OCI-LY7 (cell line): ENCODE data around the gene CLEC16A. TPM values are rescaled to one million over a fixed set of nuclear protein-coding genes. Genes with fewer than 3 reads are reported as not detected.

Source experiments
- BruUV-seq: library from RNA; stranded (reverse); fragments of 400-500 nt; replicated peaks from 2 replicates; lab custom pipeline; 2021; lab: Mats Ljungman, UMichigan
- CTCF ChIA-PET: fragments of 300-600 bp; sonication (Branson Sonifier 250); formaldehyde crosslinking; loops from one replicate; lab custom pipeline; 2022; ENCODE audit warnings: antibody characterized with exemption; ENCODE audit not compliant: unreplicated experiment; lab: Charles Lee
- POLR2A ChIA-PET: fragments of 300-600 bp; sonication (Branson Sonifier 250); formaldehyde crosslinking; loops from one replicate; lab custom pipeline; 2022; ENCODE audit warnings: antibody characterized with exemption; lab: Charles Lee
- DNase-seq: peaks from one replicate; pipeline ENCODE4 v3.0.0-alpha.2; 2015; ENCODE audit warnings: low spot score
- H2AFZ ChIP-seq: fragments of 200-600 bp; sonication (generic), shearing (Covaris generic); 2 replicates; pipeline ENCODE4 v1.6.1; 2014; ENCODE audit warnings: mild to moderate bottlenecking, antibody characterized with exemption, low read length, moderate library complexity
- H3K27ac ChIP-seq: fragments of 200-600 bp; sonication (generic); 2 replicates; pipeline ENCODE4 v1.5.1; 2014; ENCODE audit warnings: mixed run types, low read depth, mild to moderate bottlenecking, moderate library complexity, low read length, inconsistent platforms; ENCODE audit not compliant: poor library complexity, severe bottlenecking
- H3K36me3 ChIP-seq: fragments of 200-600 bp; sonication (generic); 2 replicates; pipeline ENCODE4 v1.6.1; 2014; ENCODE audit warnings: mild to moderate bottlenecking, antibody characterized with exemption, low read length, moderate library complexity, mixed read lengths; ENCODE audit not compliant: insufficient read depth
- H3K4me1 ChIP-seq: fragments of 200-600 bp; sonication (generic); 2 replicates; pipeline ENCODE4 v1.5.1; 2014; ENCODE audit warnings: mild to moderate bottlenecking, low read length; ENCODE audit not compliant: insufficient read depth, poor library complexity, severe bottlenecking
- H3K4me2 ChIP-seq: fragments of 200-600 bp; sonication (generic); 2 replicates; pipeline ENCODE4 v1.6.1; 2014; ENCODE audit warnings: mild to moderate bottlenecking, low read length
- H3K4me3 ChIP-seq: fragments of 200-600 bp; sonication (generic); 2 replicates; pipeline ENCODE4 v1.5.1; 2014; ENCODE audit warnings: mild to moderate bottlenecking, low read depth, low read length; ENCODE audit not compliant: poor library complexity, severe bottlenecking
- H3K79me2 ChIP-seq: fragments of 200-600 bp; sonication (generic); 2 replicates; pipeline ENCODE4 v1.6.1; 2016; ENCODE audit warnings: low read depth, mild to moderate bottlenecking, low read length, moderate library complexity, mixed read lengths; ENCODE audit not compliant: insufficient read depth
- H3K9me2 ChIP-seq: fragments of 200-600 bp; sonication (generic); 2 replicates; pipeline ENCODE4 v1.6.1; 2016; ENCODE audit warnings: mild to moderate bottlenecking, low read length, mixed read lengths; ENCODE audit not compliant: insufficient read depth
- H3K9me3 ChIP-seq: fragments of 200-600 bp; sonication (generic); 2 replicates; pipeline ENCODE4 v1.6.1; 2014; ENCODE audit warnings: mild to moderate bottlenecking, mixed run types, low read length, mixed read lengths
- H4K20me1 ChIP-seq: fragments of 200-600 bp; sonication (generic); 2 replicates; pipeline ENCODE4 v1.6.1; 2014; ENCODE audit warnings: mild to moderate bottlenecking, antibody characterized with exemption, low read length, moderate library complexity, mixed read lengths; ENCODE audit not compliant: insufficient read depth
- EZH2phosphoT487 ChIP-seq: fragments of 200-600 bp; sonication (generic); IDR thresholded peaks from 2 replicates; pipeline ENCODE4 v1.6.1; 2018; ENCODE audit warnings: low read depth, borderline replicate concordance, mild to moderate bottlenecking, mixed run types, antibody characterized with exemption, low read length, moderate library complexity, mixed read lengths
- intact Hi-C: fragments of 100-400 bp; cut with micrococcal nuclease; formaldehyde crosslinking; loops from one replicate; pipeline ENCODE4 v1.10.0; 2022; ENCODE audit not compliant: unreplicated experiment
- total RNA-seq, 2 experiments: library from RNA; depleted of rRNA in 1 of 2; stranded (reverse); fragments of >200 nt in 1 of 2; shearing (Covaris generic) in 1 of 2; gene quantifications; 2 replicates each; pipeline ENCODE4 v1.2.3, GENCODE V29; 2014 to 2022
- TF ChIP-seq, protein P1 (sequence below): fragments of 200-600 bp; sonication (generic); conservative IDR thresholded peaks from 2 replicates; pipeline ENCODE4 v1.5.1; 2014; ENCODE audit warnings: mild to moderate bottlenecking, antibody characterized with exemption, low read length, moderate library complexity, mixed read lengths

The CLEC16A gene
- total RNA-seq, 2 experiments from 2014 or later: 26.2 to 50.9 TPM

DNA sequence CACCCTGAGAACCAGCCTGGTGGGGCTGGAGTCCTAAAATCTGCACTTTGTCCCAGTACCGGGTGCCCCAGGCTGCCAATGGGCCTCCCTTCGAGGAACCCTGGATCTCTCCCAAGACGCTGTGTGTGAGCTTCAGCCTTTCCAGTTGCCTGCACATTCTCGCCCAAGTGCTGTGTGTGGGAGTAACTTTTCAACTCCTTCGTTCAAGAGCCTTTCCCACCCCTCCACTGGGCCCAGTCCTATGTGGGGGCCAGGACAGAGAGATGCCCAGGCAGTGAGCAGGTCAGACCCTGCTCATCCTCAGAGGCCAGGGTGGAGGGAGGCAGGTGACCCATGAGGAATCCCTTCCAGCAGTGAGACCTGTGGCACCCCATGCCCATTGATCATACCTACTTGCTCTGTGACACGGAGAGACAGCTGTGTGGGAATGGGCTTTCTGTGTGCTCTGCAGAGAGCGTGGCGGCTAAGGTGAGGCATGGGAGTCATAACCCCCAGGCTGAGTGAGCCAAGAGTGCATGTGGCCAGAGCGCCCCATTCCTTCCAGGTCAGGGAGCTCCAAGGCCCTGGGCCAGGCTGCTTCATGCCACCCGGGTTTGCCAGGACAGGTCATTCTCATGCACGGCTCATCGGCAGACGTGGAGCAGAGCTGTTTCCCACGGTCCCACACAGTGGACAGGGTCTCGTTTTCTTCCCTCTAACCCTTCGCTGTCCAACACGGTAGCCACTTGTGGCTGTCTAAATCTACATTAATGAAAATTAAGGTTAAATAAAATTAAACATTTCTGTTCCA is 154.4 kb downstream of the CLEC16A start:
- Histone ChIP-seq H3K79me2 (no peaks in the 10 kb centered on the region), H2AFZ (no peak overlapping the region), H3K9me3 (no peaks in the 10 kb centered on the region), H4K20me1 (no peaks in the 10 kb centered on the region), H3K9me2 (no peaks in the 10 kb centered on the region), H3K4me3 (no peak overlapping the region), H3K4me2 (no peak overlapping the region), H3K27ac (no peak overlapping the region), H3K36me3 (peaks cover 13% of the 10 kb centered on the region), H3K4me1 (peaks cover 33% of the 10 kb centered on the region)
- TF ChIP-seq, protein P1, sequence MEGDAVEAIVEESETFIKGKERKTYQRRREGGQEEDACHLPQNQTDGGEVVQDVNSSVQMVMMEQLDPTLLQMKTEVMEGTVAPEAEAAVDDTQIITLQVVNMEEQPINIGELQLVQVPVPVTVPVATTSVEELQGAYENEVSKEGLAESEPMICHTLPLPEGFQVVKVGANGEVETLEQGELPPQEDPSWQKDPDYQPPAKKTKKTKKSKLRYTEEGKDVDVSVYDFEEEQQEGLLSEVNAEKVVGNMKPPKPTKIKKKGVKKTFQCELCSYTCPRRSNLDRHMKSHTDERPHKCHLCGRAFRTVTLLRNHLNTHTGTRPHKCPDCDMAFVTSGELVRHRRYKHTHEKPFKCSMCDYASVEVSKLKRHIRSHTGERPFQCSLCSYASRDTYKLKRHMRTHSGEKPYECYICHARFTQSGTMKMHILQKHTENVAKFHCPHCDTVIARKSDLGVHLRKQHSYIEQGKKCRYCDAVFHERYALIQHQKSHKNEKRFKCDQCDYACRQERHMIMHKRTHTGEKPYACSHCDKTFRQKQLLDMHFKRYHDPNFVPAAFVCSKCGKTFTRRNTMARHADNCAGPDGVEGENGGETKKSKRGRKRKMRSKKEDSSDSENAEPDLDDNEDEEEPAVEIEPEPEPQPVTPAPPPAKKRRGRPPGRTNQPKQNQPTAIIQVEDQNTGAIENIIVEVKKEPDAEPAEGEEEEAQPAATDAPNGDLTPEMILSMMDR: no peak
- TF ChIP-seq EZH2phosphoT487: no peak
- ChIA-PET POLR2A (no interaction called here), CTCF (no interaction called here)
- no TSS peak for BruUV-seq
- DNase-seq: no peak
- intact Hi-C loops: loop anchor here (5.0 kb wide), 1 partner anchor 154 kb away; no protein-coding TSS in a partner anchor

DNA sequence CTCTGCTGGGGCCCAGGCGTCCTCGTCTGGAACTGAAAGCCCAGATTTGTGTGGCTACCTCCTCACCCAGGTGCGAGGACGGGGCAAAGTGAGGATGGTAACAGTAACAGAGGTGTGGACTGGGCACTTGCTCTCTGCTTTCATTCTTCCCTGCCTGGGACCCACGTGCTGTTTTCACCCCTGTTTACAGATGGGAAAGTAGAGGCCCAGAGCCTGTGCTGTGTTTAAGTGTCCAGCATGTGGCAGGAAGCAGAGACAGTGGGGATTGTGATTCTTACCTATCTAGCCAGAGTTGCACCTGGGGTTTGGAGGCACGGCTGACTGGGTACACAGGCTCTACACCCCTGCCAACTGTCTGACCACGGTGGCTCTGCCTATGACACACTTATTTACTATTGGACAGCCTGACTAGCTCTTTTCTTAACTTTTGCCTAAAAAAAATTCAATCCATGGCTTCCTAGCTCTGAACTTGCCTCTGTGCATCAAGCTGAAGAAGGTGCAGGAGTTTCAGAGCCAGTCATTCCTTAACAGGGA is 155.4 kb downstream of the CLEC16A start:
- CTCF ChIA-PET: no interaction called here

More for the DNA sequence above, 155.4 kb downstream of the CLEC16A start:
- Histone ChIP-seq H3K36me3 (peaks cover 16% of the 10 kb centered on the region), H3K4me3 (no peak overlapping the region), H3K27ac (peak overlapping the region; percentile 1), H3K79me2 (no peaks in the 10 kb centered on the region), H3K9me3 (no peaks in the 10 kb centered on the region), H3K9me2 (no peaks in the 10 kb centered on the region), H4K20me1 (no peaks in the 10 kb centered on the region), H3K4me1 (peaks cover 30% of the 10 kb centered on the region), H3K4me2 (peak overlapping the region; percentile 52), H2AFZ (no peak overlapping the region)
- intact Hi-C loops: loop anchor here (5.0 kb wide), 1 partner anchor 153 kb away; no protein-coding TSS in a partner anchor
- POLR2A ChIA-PET: interaction anchor here (0.5 kb wide), 1 partner anchor 345 kb away, joined by 7 read pairs; no protein-coding TSS in a partner anchor
- no peak for TF ChIP-seq EZH2phosphoT487
- TF ChIP-seq, protein P1: no peak
- peak; percentile 72 for DNase-seq
- no TSS peak for BruUV-seq
